Measurements from ENCODE around the gene CDKN2AIP. TPM values are rescaled to one million over a fixed set of nuclear protein-coding genes. Genes with fewer than 3 reads are reported as not detected.
A peak's percentile ranks its signal among the peaks of the same experiment; 100 is the strongest.
"Not testable (repeated sequence)": the region's sequence is repeated elsewhere in the genome, so short reads cannot be mapped to it uniquely, and the experiment has no call there.

CDKN2AIP gene
- total RNA-seq, 1 experiment from 2014 or later: 24.0 TPM

DNA sequence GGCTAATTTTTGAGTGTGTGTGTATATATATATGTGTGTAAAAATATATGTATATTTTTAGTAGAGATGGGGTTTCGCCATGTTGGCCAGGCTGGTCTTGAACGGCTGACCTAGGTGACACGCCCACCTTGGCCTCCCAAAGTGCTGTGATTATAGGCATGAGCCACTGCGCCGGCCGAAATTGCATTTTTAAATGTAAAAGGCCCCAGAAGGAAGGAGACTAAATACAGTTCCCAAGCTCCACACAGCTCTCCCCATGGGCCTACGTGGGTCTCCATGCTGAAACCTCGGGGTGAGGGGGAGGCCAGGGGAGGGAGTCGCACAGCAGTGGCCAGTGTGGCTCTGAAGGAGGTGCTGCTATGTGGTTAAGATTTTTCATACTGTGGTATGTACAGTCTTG lies 12.8 kb upstream of the CDKN2AIP start:
- Histone ChIP-seq H3K18ac (ENCODE audit: insufficient read length, low read depth, low read length) (no peak overlapping the region), H2BK5ac (ENCODE audit: insufficient read length, low read length) (no peak overlapping the region), H2BK20ac (ENCODE audit: low read depth, low read length, poor library complexity, severe bottlenecking) (no peak overlapping the region), H3K23me2 (ENCODE audit: insufficient read length, low read depth, low read length, poor library complexity, severe bottlenecking) (no peaks in the 10 kb centered on the region), H3K4ac (ENCODE audit: low read depth, low read length) (no peak overlapping the region), H2AK5ac (ENCODE audit: insufficient read length, low read length) (no peak overlapping the region), H3K9me3 (ENCODE audit: control insufficient read depth, low read depth, low read length) (peaks cover 4% of the 10 kb centered on the region), H4K91ac (ENCODE audit: insufficient read length, low read depth, low read length) (no peak overlapping the region), H3K27ac (ENCODE audit: insufficient read length, low read depth, low read length) (no peak overlapping the region), H3T11ph (ENCODE audit: low read length) (no peak overlapping the region), H3K27me3 (ENCODE audit: insufficient read depth, low read length) (no peaks in the 10 kb centered on the region), H2BK15ac (ENCODE audit: low read depth, low read length) (no peak overlapping the region), H4K20me1 (ENCODE audit: control insufficient read depth, insufficient read depth, insufficient read length) (no peaks in the 10 kb centered on the region), H3K79me2 (ENCODE audit: insufficient read depth, low read length) (no peaks in the 10 kb centered on the region), H4K5ac (ENCODE audit: insufficient read length, low read depth, low read length) (no peak overlapping the region), H2AFZ (ENCODE audit: low read length) (no peak overlapping the region), H3K9ac (ENCODE audit: extremely low read depth, insufficient read length, low read length) (no peak overlapping the region), H3K4me1 (ENCODE audit: insufficient read depth, low read length) (peaks cover 2% of the 10 kb centered on the region; the same call in 1 of the 2 replicates), H3K56ac (ENCODE audit: insufficient read length, low read depth, low read length) (no peak overlapping the region), H3K23ac (ENCODE audit: insufficient read length, low read depth, low read length) (no peak overlapping the region), H2BK120ac (ENCODE audit: low read depth, low read length, poor library complexity, severe bottlenecking) (no peak overlapping the region), H4K8ac (replicated peaks; ENCODE audit: insufficient read length, low read depth, low read length) (no peak overlapping the region), H3K4me2 (ENCODE audit: insufficient read depth, insufficient read length, low read length) (no peak overlapping the region), H2BK12ac (ENCODE audit: insufficient read length, low read depth, low read length) (no peak overlapping the region), H3K79me1 (ENCODE audit: insufficient read depth, low read depth, low read length, poor library complexity, severe bottlenecking) (no peaks in the 10 kb centered on the region), H3K14ac (ENCODE audit: insufficient read depth, low read length) (no peak overlapping the region)
- TF ChIP-seq, protein P1, sequence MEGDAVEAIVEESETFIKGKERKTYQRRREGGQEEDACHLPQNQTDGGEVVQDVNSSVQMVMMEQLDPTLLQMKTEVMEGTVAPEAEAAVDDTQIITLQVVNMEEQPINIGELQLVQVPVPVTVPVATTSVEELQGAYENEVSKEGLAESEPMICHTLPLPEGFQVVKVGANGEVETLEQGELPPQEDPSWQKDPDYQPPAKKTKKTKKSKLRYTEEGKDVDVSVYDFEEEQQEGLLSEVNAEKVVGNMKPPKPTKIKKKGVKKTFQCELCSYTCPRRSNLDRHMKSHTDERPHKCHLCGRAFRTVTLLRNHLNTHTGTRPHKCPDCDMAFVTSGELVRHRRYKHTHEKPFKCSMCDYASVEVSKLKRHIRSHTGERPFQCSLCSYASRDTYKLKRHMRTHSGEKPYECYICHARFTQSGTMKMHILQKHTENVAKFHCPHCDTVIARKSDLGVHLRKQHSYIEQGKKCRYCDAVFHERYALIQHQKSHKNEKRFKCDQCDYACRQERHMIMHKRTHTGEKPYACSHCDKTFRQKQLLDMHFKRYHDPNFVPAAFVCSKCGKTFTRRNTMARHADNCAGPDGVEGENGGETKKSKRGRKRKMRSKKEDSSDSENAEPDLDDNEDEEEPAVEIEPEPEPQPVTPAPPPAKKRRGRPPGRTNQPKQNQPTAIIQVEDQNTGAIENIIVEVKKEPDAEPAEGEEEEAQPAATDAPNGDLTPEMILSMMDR (conservative IDR thresholded peaks at IDR 0.05): no peak
- Mint-ChIP-seq H3K4me3 (no peak overlapping the region), H3K9me3 (peaks cover 14 to 15% of the 10 kb centered on the region in 2 experiments), H3K4me1 (peaks cover 25 to 36% of the 10 kb centered on the region in 2 experiments), H3K27me3 (ENCODE audit: low read depth) (peaks cover 3% of the 10 kb centered on the region; the same call in 1 of the 2 replicates), H3K27ac (no peak overlapping the region), H3K36me3 (ENCODE audit: insufficient read depth in 1 of 3, low read depth in 3 of 3) (peaks cover 4 to 20% (median 8%) of the 10 kb centered on the region in 3 experiments; a peak in 5 of 7 replicates)
- DNase-seq: peak; percentile 9
- no CpG with 5 or more reads among the region's 9 CpGs for WGBS (ENCODE audit: extremely low coverage, insufficient read length, low lambda C conversion rate)

DNA sequence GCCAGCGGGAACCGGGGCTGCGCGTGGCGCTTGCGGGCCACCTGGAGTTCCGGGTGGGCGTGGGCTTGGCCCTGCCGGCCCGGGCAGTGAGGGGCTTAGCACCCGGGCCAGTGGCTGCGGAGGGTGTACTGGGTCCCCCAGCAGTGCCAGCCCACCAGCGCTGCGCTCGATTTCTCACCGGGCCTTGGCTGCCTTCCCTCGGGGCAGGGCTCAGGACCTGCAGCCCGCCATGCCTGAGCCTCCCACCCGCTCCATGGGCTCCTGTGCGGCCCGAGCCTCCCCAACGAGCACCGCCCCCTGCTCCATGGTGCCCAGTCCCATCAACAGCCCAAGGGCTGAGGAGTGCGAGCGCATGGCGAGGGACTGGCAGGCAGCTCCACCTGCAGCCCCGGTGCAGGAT lies 11.3 kb upstream of the CDKN2AIP start:
- H3K4me2 ChIP-seq (ENCODE audit: insufficient read depth, insufficient read length, low read length); H2BK20ac ChIP-seq (ENCODE audit: low read depth, low read length, poor library complexity, severe bottlenecking); H3K4me1 ChIP-seq (ENCODE audit: insufficient read depth, low read length); H3K18ac ChIP-seq (ENCODE audit: insufficient read length, low read depth, low read length); H4K20me1 ChIP-seq (ENCODE audit: control insufficient read depth, insufficient read depth, insufficient read length); H3K4me3 Mint-ChIP-seq; H3K56ac ChIP-seq (ENCODE audit: insufficient read length, low read depth, low read length); H3K9me3 ChIP-seq (ENCODE audit: control insufficient read depth, low read depth, low read length); H3K9ac ChIP-seq (ENCODE audit: extremely low read depth, insufficient read length, low read length); H4K8ac ChIP-seq (replicated peaks; ENCODE audit: insufficient read length, low read depth, low read length); H2AK5ac ChIP-seq (ENCODE audit: insufficient read length, low read length); H2BK5ac ChIP-seq (ENCODE audit: insufficient read length, low read length); H3T11ph ChIP-seq (ENCODE audit: low read length); H3K79me2 ChIP-seq (ENCODE audit: insufficient read depth, low read length); H3K14ac ChIP-seq (ENCODE audit: insufficient read depth, low read length); H2BK15ac ChIP-seq (ENCODE audit: low read depth, low read length); H2BK12ac ChIP-seq (ENCODE audit: insufficient read length, low read depth, low read length); H3K27me3 Mint-ChIP-seq (ENCODE audit: low read depth); H2AFZ ChIP-seq (ENCODE audit: low read length); H3K23ac ChIP-seq (ENCODE audit: insufficient read length, low read depth, low read length); H3K27ac ChIP-seq (ENCODE audit: insufficient read length, low read depth, low read length); H3K27ac Mint-ChIP-seq; H4K91ac ChIP-seq (ENCODE audit: insufficient read length, low read depth, low read length); H3K27me3 ChIP-seq (ENCODE audit: insufficient read depth, low read length); H3K4ac ChIP-seq (ENCODE audit: low read depth, low read length); H3K23me2 ChIP-seq (ENCODE audit: insufficient read length, low read depth, low read length, poor library complexity, severe bottlenecking); H3K79me1 ChIP-seq (ENCODE audit: insufficient read depth, low read depth, low read length, poor library complexity, severe bottlenecking); H4K5ac ChIP-seq (ENCODE audit: insufficient read length, low read depth, low read length); DNase-seq; H2BK120ac ChIP-seq (ENCODE audit: low read depth, low read length, poor library complexity, severe bottlenecking): not testable (repeated sequence)
- Mint-ChIP-seq H3K4me1 (peaks cover 26 to 40% of the 10 kb centered on the region in 2 experiments), H3K36me3 (ENCODE audit: insufficient read depth in 1 of 3, low read depth in 3 of 3) (peaks cover 4 to 20% (median 8%) of the 10 kb centered on the region in 3 experiments; a peak in 5 of 7 replicates), H3K9me3 (peaks cover 14 to 15% of the 10 kb centered on the region in 2 experiments)
- WGBS (ENCODE audit: extremely low coverage, insufficient read length, low lambda C conversion rate): no CpG with 5 or more reads among the region's 27 CpGs

All from H9 (cell line).